ENCODE data around the gene MGST3.

DNA sequence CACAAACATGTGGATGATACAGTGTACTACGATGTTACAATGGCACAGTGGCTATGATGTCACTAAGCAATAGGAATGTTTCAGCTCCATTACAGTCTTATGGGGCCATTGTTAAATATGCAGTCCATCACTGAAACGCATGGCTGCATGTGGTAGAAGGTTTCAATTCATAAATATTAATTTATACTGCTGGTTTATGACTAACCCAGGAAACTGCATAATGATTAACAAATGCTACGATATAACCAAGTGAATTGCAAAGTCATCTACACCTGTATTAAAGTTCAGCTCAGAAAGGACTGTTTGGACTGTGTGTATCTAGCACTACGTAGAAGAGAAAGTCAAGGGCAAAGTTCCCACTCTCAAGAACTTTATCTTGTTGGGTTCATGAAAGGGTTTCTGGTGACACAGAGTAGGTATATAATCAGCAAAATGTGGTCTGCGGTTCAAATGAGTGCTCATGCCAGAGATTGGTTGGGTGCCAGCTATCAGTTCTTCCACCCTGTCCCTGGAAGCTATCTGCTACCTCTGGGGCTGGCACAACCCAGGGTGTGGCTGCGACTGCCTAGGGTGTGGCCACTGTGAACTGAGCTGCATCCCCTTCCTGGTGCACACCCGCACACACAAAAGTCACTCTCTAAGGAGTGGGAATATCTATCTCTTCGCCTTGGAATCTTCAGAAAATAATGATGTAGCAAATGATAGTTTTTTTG lies 14.8 kb downstream of the MGST3 start:
- TF ChIP-seq, protein P1, sequence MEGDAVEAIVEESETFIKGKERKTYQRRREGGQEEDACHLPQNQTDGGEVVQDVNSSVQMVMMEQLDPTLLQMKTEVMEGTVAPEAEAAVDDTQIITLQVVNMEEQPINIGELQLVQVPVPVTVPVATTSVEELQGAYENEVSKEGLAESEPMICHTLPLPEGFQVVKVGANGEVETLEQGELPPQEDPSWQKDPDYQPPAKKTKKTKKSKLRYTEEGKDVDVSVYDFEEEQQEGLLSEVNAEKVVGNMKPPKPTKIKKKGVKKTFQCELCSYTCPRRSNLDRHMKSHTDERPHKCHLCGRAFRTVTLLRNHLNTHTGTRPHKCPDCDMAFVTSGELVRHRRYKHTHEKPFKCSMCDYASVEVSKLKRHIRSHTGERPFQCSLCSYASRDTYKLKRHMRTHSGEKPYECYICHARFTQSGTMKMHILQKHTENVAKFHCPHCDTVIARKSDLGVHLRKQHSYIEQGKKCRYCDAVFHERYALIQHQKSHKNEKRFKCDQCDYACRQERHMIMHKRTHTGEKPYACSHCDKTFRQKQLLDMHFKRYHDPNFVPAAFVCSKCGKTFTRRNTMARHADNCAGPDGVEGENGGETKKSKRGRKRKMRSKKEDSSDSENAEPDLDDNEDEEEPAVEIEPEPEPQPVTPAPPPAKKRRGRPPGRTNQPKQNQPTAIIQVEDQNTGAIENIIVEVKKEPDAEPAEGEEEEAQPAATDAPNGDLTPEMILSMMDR (IDR thresholded peaks at IDR 0.05): no peak
- TF ChIP-seq EP300 (IDR thresholded peaks at IDR 0.05): no peak
